ENCODE data around the gene EXOC7.
"Not testable (repeated sequence)": the region's sequence is repeated elsewhere in the genome, so short reads cannot be mapped to it uniquely, and the experiment has no call there.

The EXOC7 gene

GRCh38 chr17:76088041-76088867 is 15.3 kb downstream of the EXOC7 start:
- DNase-seq: no peak

GRCh38 chr17:76087531-76087930 is 16.1 kb downstream of the EXOC7 start:
- no peak for DNase-seq

DNA sequence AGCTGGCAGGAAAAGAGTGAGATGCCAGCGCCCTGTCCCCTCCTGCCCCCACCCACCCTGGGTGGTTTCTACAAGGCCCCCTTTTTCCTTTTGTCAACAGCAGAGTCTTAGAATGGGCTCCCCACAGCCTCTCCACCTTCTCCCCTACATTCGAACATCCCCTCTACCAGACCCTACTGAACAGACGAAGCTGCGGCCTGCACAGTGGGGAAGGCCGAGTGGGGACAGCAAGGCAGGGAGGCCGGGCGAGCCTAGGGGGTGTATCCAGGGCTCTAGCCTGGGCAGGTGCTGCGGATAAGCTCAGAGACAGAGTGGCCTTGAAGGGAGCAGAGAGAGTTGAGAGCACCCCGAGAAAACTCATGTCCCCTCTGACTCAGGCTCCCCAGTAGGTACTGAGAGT is 17.2 kb downstream of the EXOC7 start:
- DNase-seq: no peak

DNA sequence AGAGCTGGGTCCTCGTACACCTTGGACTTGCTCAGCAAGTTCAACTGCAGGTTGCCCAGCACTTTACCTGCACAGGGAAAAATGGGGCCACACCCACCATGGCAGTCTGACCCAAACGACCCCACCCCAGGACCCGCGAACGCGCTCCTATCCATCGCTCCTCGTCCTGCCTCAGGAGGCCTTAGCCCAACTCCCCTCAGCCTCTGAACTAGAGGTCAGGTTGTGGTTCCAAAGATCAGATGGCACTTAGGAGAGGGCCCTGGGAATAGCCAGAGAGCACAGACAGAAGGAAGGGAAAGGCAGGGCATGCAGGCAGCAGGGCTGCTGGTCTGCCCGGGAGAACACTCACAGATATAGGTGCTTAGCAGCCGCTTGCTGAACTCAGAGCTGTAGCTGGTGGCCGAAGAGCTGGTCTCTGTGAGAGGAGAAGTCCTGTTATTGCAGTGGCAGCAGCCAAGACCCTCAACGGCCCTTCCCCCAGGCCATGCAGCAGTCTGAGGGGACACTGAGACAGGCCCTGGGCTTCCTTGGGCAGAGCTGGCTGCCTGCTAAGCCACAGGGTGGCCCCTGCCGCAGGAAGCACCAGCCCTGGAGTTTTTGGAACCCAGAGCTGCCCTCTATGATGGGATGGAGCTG is 17.7 kb downstream of the EXOC7 start:
- DNase-seq: no peak

DNA sequence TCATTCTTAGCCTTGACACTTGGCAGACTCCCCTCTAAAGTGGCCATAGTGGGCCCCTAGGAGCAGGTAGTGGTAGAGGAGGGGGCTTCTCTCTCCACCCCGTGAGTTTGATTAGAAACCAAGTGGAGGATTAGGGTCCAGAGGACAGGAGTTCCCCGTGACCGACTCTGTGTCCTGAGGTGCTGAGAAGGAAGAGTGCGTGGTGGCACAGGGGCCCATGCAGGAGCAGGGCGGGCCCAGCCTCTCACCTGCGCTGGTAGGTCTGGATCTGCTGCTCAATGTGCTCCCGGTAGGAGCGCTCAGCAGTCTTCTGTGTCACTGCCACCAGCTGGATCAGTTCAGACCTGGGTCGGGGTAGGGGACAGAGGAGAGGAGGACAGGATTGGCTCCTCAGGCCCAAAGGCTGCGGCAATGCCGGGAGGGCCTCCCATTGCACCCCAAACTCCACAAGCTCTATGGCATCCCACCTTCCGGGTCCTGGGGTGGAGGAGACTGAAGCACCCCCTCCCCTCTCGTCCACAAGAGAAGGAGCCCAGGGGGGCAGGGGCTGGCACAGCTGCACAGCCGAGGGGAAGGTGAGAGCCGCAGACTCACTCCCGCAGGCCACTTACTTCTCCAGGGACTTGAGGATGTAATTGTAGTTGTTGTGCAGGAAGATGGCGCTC is 18.4 kb downstream of the EXOC7 start:
- DNase-seq: no peak

DNA sequence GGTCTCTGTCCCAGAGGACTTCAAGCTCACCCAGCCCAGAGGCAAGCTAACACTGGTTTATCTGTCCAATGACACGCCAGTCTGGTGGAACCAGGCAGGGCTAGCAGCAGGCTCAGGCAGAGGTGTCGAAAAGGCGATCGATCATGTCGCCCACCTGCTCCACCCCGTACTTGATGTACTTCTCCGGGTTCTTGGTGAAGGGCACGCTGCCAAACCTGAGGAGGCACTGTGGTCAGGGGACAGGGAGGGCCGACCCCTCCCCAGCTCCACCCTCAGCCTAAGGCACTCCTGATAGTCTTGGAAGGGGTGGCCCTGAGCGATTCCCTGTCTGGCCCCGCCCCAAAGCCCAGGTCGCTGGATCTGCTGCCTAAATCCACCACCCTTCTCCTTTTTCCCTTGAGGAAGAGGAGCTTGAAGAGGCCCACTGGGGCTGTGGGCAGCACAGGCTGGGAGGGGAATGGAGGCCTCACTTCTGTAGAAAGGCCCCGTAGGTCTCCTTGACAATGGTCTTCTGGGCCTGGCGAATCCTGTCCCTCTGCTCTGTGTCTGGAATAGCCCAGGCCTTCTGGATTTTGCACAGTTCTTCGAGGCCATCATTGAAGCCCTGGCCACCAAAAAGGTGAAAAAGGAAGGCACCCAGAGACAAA is 19.9 kb downstream of the EXOC7 start:
- no peak for DNase-seq

GRCh38 chr17:76082326-76083251 is 21.0 kb downstream of the EXOC7 start:
- DNase-seq: no peak

DNA sequence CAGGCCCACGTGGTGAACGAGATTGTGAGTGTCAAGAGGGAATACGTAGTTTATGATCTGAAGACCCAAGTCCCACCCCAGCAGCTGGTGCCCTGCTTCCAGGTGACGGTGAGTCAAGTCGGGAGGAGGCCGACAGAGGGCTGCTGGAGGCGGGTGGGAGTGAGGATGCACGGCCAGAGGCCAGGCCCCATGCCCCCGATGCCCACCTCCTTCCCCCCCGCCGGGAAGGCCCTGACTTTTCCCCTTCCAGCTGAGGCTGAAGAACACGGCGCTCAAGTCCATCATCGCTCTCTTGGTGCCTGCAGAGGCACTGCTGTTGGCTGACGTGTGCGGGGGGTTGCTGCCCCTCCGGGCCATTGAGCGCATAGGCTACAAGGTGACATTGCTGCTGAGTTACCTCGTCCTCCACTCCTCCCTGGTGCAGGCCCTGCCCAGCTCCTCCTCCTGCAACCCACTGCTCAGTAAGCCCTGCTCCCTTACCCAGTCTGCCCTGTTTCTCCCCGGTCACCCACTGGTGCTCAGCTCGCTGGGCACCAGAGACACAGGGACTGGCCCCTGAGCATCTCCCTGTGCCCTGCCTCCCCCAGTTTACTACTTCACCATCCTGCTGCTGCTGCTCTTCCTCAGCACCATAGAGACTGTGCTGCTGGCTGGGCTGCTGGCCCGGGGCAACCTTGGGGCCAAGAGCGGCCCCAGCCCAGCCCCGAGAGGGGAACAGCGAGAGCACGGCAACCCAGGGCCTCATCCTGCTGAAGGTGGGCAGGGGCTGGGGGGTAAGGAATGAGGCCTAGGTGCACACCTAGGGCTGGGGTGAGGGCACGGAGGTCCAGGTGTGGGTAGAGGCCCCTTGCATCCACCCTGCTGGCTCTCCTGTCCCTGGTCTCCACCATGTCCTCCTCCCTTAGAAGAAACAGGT is 22.0 kb downstream of the EXOC7 start:
- DNase-seq: no peak

DNA sequence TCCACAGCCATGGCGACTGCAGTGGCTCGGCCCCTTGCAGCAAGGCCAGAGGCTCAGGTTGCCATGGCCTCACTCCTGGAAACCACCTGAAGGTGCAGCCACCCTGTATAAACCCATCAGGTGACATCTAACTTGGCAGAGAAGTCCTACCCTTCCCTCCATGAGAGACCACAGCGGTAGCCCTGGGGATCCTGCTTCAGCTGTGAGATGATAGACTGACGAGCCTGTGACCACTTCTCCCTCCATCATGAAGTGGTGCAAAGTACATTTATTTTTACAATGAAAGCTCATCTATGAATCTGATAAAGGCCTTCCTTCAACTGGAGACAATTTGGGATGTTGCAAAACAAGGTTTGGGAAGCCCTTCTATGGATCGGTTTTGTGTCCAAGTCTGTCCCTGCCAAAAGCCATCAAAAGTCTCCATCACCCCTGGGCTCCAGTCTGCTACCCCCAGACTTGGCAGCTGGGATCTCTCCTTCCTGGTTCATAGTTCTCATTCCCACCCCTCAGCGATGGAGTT is 22.8 kb downstream of the EXOC7 start:
- DNase-seq: no peak

DNA sequence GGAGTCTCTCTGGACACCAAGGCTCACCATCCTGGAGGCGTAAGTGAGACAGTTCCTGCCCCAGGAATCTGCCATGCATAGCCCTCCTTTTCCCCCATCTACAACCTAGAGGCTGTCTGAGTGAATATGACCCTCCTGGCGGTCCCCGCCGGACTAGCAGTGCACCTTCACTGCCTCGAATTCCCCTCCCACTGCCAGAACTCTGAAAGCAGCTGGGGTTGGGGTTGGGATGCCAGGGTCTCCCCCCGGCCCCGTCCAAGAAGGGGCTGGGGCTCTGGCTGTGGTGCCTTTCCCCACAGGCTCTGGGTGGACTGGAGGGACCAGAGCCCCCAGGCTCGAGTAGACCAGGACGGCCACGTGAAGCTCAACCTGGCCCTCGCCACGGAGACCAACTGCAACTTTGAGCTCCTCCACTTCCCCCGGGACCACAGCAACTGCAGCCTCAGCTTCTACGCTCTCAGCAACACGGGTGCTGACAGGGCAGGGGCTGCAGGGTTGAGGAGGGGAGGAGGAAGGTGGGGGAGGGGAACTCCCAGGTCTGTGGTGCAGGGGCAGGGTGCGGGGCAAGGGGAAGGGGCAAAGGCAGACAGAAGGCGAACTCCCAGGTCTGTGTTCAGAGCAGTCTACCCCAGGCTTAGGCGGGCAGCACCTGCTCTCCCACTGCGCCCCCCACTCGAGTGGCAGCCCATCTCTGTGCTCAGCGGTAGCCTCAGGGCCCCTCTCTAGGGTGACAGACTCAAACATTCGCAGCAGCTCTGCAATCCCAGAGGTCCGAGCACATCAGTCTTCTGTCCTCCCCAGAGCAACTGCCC is 23.4 kb downstream of the EXOC7 start:
- DNase-seq: no peak

- no peak for DNase-seq
Measured at GRCh38 chr17:76079535-76079955, 24.0 kb downstream of the EXOC7 start.

DNA sequence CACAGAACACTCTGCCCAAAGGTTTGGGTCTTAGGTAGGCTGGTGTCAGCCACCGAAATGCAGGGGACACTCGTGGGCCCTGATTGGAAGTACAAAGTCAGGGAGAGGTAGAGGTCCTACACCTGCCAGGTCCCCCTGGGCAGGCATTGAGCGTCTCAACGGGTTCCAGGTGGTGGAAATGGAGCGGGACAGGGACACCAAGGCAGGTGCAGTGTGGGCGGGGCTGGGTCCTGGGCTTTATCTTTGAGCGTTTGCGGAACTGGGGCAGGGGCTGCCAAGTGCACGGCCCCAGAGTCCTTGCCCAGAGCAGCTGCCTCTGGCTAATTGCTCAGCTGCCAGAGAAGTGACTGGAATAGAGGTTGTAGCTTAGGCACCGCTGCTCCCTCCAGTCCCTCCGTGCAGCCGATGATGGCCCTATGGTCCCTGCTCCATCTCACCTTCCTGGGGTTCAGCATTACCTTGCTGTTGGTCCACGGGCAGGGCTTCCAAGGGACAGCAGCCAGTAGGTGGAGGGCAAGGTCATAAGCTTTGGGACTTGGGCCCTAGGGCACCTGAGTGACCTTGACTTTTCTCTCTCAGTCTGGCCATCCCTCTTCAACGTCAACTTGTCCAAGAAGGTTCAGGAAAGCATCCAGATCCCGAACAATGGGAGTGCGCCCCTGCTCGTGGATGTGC is 24.6 kb downstream of the EXOC7 start, which contains the start of gene ZACN:
TSS of gene ZACN (plus strand) at position 323 of the 675 bp plus-strand sequence. CDS start at position 406, 83 bp downstream.
- DNase-seq: no peak

DNA sequence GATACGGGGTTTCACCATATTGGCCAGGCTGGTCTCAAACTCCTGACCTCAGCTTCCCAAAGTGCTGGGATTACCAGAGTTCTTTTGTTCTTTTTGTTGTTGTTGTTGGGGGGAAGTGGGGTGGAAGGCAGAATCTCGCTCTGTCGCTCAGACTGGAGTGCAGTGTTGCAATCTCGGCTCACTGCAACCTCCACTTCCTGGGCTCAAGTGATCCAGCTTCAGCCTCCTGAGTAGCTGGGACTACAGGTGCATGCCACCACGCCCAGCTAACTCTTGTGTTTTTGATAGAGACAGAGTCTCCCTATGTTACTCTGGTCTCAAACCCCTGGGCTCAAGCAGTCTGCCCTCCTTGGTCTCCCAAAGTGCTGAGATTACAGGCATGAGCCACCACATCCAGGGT is 25.2 kb downstream of the EXOC7 start:
- DNase-seq: not testable (repeated sequence)

DNA sequence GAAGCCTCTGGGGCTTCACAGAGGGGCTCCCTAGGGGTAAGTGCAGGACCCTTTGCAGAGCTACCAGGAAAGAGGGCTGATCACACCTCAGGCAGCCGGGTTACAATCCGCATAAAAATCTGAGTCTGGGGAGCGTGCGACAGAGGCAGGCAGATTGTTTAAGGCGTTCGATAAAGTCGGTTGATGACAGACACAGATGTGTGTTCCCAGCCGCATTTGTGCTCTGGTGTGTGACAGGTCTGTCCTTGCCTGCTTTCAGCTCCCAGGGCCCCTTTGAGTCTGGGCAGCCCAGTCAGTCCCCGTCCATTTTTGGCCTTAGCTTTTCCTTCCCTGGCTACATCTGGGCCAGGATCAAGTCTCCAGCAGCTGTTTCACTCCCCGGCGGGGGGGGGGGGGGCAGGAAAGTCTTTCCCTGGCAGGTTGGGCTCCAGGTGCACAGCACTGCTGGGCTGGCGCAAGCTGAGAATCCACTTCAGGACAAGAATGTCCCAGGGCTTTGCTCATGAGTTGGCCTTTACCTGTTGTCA is 25.9 kb downstream of the EXOC7 start:
- no peak for DNase-seq

DNA sequence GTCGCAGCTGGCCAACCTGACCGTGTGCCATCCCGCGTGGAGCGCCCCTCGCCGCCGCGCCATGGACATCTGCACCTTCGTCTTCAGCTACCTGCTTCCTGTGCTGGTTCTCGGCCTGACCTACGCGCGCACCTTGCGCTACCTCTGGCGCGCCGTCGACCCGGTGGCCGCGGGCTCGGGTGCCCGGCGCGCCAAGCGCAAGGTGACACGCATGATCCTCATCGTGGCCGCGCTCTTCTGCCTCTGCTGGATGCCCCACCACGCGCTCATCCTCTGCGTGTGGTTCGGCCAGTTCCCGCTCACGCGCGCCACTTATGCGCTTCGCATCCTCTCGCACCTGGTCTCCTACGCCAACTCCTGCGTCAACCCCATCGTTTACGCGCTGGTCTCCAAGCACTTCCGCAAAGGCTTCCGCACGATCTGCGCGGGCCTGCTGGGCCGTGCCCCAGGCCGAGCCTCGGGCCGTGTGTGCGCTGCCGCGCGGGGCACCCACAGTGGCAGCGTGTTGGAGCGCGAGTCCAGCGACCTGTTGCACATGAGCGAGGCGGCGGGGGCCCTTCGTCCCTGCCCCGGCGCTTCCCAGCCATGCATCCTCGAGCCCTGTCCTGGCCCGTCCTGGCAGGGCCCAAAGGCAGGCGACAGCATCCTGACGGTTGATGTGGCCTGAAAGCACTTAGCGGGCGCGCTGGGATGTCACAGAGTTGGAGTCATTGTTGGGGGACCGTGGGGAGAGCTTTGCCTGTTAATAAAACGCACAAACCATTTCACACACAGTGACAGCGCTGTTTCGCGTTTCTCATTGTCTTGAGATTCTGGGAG is 26.6 kb downstream of the EXOC7 start:
- no peak for DNase-seq

GRCh38 chr17:76076146-76076764 is 27.3 kb downstream of the EXOC7 start:
- no peak for DNase-seq

Data from fibroblast of skin of scalp (primary cell).